NB4 (cell line): ENCODE data around the gene HBG2.

Experiments used
- CTCF ChIP-seq: IDR thresholded peaks from one replicate; pipeline ENCODE4 v1.5.1; 2012; ENCODE audit warnings: low read depth, low read length
- POLR2A ChIP-seq: IDR thresholded peaks from 2 replicates; pipeline ENCODE4 v1.6.1; 2011; ENCODE audit warnings: mild to moderate bottlenecking; ENCODE audit not compliant: insufficient read length; ENCODE audit errors: extremely low read depth

GRCh38 chr11:5226732-5227310 lies 27.8 kb downstream of the HBG2 start, which contains the start of gene HBB:
- TF ChIP-seq CTCF: no peak
- TF ChIP-seq POLR2A: no peak
